K562 (cell line): ENCODE results near the gene RBKS.

Experiments used
- GTF2F1 ChIP-seq: IDR thresholded peaks from 2 replicates; pipeline ENCODE4 v1.6.1; 2011; ENCODE audit warnings: low read depth, low read length, improper control_type of control experiment
- HNRNPK ChIP-seq: fragments of 200-400 bp; formaldehyde crosslinking; IDR thresholded peaks from one replicate; pipeline ENCODE4 v1.6.1; 2018; ENCODE audit warnings: mild to moderate bottlenecking, low read depth, low read length; ENCODE audit not compliant: poor library complexity, severe bottlenecking
- KDM1A ChIP-seq, 2 experiments: fragments of 450-650 bp; IDR thresholded peaks; 2 replicates each; pipeline ENCODE4 v1.6.1; 2016; ENCODE audit warnings: mild to moderate bottlenecking in 2 of 2
- MAZ ChIP-seq, 2 experiments: fragments of 450-650 bp in 1 of 2; sonication (generic) in 1 of 2; formaldehyde crosslinking; IDR thresholded peaks in 1 of 2; conservative IDR thresholded peaks in 1 of 2; 2 replicates each; pipeline versions ENCODE4 v1.4.0 to v1.5.0; 2020; ENCODE audit warnings: mild to moderate bottlenecking in 1 of 2, missing genetic modification reagents in 1 of 2
- NUFIP1 ChIP-seq: fragments of 450-650 bp; IDR thresholded peaks from 2 replicates; pipeline ENCODE4 v1.6.1; 2018; ENCODE audit not compliant: partially characterized antibody
- ZFP36 ChIP-seq: fragments of 150-350 bp; IDR thresholded peaks from 2 replicates; pipeline ENCODE4 v1.6.1; 2018; ENCODE audit warnings: low read length, low read depth; ENCODE audit not compliant: partially characterized antibody
- ZNF696 ChIP-seq: fragments of 250-450 bp; sonication (Bioruptor Pico); conservative IDR thresholded peaks from 2 replicates; pipeline ENCODE4 v1.4.0; 2020; ENCODE audit warnings: mild to moderate bottlenecking, moderate library complexity
- ZNF79 ChIP-seq: fragments of 250-450 bp; sonication (Bioruptor Pico); IDR thresholded peaks from 2 replicates; pipeline ENCODE4 v1.4.0; 2020; ENCODE audit warnings: low read depth, mild to moderate bottlenecking, moderate library complexity
- TF ChIP-seq, protein P1 (sequence below): fragments of 450-650 bp; formaldehyde crosslinking; IDR thresholded peaks from 2 replicates; pipeline ENCODE4 v1.4.0; 2020; ENCODE audit warnings: mild to moderate bottlenecking
- TF ChIP-seq, protein P2 (sequence below): fragments of 450-650 bp; IDR thresholded peaks from 2 replicates; pipeline ENCODE4 v1.6.1; 2016; ENCODE audit warnings: borderline replicate concordance

- TF ChIP-seq ZFP36: no peak
- no peak for TF ChIP-seq ZNF79
- no peak for TF ChIP-seq KDM1A (IDR thresholded peaks at IDR 0.05)
- TF ChIP-seq MAZ (CRISPR knock-in tag; conservative IDR thresholded peaks at IDR 0.05 in 1 of 2, IDR thresholded peaks at IDR 0.05 in 1 of 2): peak; percentile 49 to 50; a peak in 2 of 4 replicates
- TF ChIP-seq NUFIP1: no peak
- no peak for TF ChIP-seq ZNF696 (CRISPR knock-in tag)
- TF ChIP-seq HNRNPK: no peak
- TF ChIP-seq, protein P1, sequence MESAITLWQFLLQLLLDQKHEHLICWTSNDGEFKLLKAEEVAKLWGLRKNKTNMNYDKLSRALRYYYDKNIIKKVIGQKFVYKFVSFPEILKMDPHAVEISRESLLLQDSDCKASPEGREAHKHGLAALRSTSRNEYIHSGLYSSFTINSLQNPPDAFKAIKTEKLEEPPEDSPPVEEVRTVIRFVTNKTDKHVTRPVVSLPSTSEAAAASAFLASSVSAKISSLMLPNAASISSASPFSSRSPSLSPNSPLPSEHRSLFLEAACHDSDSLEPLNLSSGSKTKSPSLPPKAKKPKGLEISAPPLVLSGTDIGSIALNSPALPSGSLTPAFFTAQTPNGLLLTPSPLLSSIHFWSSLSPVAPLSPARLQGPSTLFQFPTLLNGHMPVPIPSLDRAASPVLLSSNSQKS: no peak
- TF ChIP-seq, protein P2, sequence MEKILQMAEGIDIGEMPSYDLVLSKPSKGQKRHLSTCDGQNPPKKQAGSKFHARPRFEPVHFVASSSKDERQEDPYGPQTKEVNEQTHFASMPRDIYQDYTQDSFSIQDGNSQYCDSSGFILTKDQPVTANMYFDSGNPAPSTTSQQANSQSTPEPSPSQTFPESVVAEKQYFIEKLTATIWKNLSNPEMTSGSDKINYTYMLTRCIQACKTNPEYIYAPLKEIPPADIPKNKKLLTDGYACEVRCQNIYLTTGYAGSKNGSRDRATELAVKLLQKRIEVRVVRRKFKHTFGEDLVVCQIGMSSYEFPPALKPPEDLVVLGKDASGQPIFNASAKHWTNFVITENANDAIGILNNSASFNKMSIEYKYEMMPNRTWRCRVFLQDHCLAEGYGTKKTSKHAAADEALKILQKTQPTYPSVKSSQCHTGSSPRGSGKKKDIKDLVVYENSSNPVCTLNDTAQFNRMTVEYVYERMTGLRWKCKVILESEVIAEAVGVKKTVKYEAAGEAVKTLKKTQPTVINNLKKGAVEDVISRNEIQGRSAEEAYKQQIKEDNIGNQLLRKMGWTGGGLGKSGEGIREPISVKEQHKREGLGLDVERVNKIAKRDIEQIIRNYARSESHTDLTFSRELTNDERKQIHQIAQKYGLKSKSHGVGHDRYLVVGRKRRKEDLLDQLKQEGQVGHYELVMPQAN: no peak
- no peak for TF ChIP-seq GTF2F1
Measured at GRCh38 chr2:27752551-27753237, 137.5 kb downstream of the RBKS start.
